Activated naive CD8-positive, alpha-beta T cell treated with anti-CD3 and anti-CD28 coated beads, Interleukin-2, amount 10 ng/mL, durations not matched to agents 7 days and 5 days (primary cell): ENCODE measurements around the gene NEDD4L. TPM values are rescaled to one million over a fixed set of nuclear protein-coding genes. Genes with fewer than 3 reads are reported as not detected.
A peak's percentile ranks its signal among the peaks of the same experiment; 100 is the strongest.

Experiments used
- ATAC-seq: fragments of 150-1000 bp; cut with Tn5 transposase; one replicate; pipeline ENCODE4 v1.10.0; 2021; ENCODE audit warnings: low read depth, moderate library complexity
- POLR2A ChIA-PET: fragments of 350-600 bp; sonication (Branson Sonifier 250); formaldehyde crosslinking; loops from one replicate; lab custom pipeline; 2021; ENCODE audit warnings: antibody characterized with exemption; lab: Charles Lee
- DNase-seq: peaks from one replicate; pipeline ENCODE4 v3.0.0; 2021
- H3K27ac Mint-ChIP-seq: one replicate; pipeline ENCODE4 v1.8.0; 2022; ENCODE audit warnings: mild to moderate bottlenecking, mixed read lengths
- H3K27me3 Mint-ChIP-seq: one replicate; pipeline ENCODE4 v1.8.0; 2022; ENCODE audit warnings: mild to moderate bottlenecking, moderate library complexity, mixed read lengths
- H3K36me3 Mint-ChIP-seq: one replicate; pipeline ENCODE4 v1.8.0; 2021; ENCODE audit warnings: mild to moderate bottlenecking, mixed read lengths
- H3K4me1 Mint-ChIP-seq: one replicate; pipeline ENCODE4 v1.8.0; 2021; ENCODE audit warnings: mixed read lengths
- H3K4me3 Mint-ChIP-seq: one replicate; pipeline ENCODE4 v1.8.0; 2022; ENCODE audit warnings: mild to moderate bottlenecking, moderate library complexity, mixed read lengths
- H3K9me3 Mint-ChIP-seq: one replicate; pipeline ENCODE4 v1.8.0; 2021; ENCODE audit warnings: mixed read lengths
- total RNA-seq, 2 experiments: library from RNA; stranded (reverse); gene quantifications; one replicate each; pipeline ENCODE4 v1.2.3, GENCODE V29; 2021

NEDD4L gene
- total RNA-seq, 2 experiments from 2014 or later = 4.4 to 7.4 TPM

DNA sequence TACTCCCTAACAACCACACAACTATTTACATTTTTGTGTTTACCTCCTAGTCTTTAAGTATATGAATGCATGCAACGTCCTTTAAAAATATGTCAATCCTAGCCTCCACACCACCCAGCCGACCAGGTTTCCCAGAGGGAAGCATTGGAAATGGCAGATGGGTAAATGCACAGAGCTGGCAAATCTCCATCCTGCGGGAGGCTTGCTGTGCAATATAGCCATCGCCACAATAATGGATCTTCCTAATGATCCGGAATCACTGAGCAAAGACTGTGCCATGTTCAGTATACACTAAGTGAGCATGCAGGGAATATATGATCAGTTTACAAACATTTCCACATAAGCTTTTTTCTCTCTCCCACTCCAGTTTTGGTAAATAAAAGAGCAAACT lies 131.8 kb downstream of the NEDD4L start:
- peaks cover 2% of the 10 kb centered on the region for H3K27me3 Mint-ChIP-seq
- no peaks in the 10 kb centered on the region for H3K9me3 Mint-ChIP-seq
- POLR2A ChIA-PET = no interaction called here
- no peak for DNase-seq
- H3K27ac Mint-ChIP-seq = no peak overlapping the region
- no peaks in the 10 kb centered on the region for H3K36me3 Mint-ChIP-seq
- H3K4me1 Mint-ChIP-seq = peaks cover 1% of the 10 kb centered on the region
- no peak for ATAC-seq
- no peak overlapping the region for H3K4me3 Mint-ChIP-seq

DNA sequence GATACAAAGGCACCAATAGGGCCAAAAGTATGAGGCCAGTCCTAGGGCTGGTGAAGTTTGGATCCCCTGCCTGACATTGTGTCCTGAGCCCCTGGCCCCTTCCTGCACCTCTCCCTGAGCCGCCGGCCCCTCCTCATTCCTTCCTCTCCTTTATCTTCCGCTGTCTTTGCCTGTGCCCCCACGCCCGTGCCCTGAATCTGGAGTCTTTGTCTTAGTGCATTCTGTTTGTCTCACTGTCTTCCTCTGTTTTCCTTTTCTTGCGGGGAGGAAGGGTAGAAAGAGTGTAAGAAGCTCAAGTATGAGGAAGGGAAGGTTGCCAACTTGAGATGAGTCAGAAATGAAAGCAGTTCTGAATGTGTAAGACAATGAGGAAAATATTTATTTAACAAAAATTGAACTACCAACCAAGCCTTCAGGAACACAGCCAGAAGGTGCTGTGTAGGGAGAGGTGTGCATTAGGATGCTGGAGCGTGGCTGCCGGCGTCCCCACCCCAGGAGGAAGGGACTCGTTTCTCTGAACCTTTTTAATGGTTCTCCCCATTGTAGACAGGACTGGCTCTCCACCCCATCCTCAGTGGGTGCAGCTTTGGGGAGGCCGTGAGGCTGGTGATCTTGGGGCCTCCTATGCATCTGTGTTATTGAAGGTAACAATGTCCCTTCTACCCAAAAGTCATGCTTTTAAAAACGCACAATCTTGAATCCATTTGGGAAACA lies 133.1 kb downstream of the NEDD4L start:
- Mint-ChIP-seq H3K4me1 (peaks cover 1% of the 10 kb centered on the region), H3K4me3 (no peak overlapping the region), H3K27me3 (peaks cover 2% of the 10 kb centered on the region), H3K27ac (no peak overlapping the region), H3K9me3 (no peaks in the 10 kb centered on the region), H3K36me3 (no peaks in the 10 kb centered on the region)
- POLR2A ChIA-PET = no interaction called here
- DNase-seq = no peak
- no peak for ATAC-seq

GRCh38 chr18:58177896-58178470 lies 134.0 kb downstream of the NEDD4L start:
- Mint-ChIP-seq H3K4me3 (no peak overlapping the region), H3K9me3 (no peaks in the 10 kb centered on the region), H3K27me3 (peaks cover 5% of the 10 kb centered on the region), H3K36me3 (no peaks in the 10 kb centered on the region), H3K4me1 (peaks cover 1% of the 10 kb centered on the region), H3K27ac (no peak overlapping the region)
- POLR2A ChIA-PET = no interaction called here
- DNase-seq = no peak
- ATAC-seq = no peak

DNA sequence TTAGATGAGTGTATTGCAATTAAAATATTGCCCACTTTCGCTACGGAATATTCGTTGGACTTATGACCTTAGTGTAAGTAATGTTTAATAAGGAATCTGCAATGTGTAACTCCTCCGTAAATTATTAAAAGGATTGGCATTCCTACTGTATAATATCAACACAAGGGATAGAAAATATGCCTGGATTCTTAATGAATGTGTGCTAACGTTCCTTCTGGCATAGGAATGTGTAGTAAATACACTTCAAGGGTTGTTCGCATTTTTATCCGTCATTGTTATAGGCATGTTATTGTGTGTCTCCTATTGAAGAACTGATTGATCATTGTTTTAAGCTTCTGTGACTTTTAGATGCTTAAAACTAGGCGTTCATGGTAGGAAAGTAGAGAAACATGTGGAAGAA lies 134.5 kb downstream of the NEDD4L start:
- POLR2A ChIA-PET = no interaction called here

DNA sequence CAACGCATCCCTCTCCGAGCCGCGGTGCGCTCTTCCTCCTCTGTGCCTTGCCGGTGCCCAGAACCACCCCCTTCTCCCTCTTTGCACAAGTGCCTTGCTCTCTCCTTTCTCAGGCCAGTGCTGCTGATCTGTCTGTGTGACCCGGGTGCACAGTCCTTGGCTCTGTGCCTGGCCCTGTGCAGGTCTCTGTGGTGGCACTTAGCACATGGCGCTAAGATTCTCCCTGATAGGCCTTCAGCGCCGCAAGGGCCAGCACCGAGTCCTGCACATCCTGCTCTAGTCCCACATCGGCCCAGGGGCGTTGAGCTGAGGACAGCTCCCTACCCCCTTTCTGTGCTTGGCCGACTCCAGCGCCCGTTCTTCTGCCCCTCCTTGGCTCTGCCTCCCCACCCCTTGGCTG lies 136.1 kb downstream of the NEDD4L start:
- Mint-ChIP-seq H3K27me3 (peaks cover 5% of the 10 kb centered on the region), H3K4me3 (no peak overlapping the region), H3K4me1 (peaks cover 1% of the 10 kb centered on the region), H3K27ac (no peak overlapping the region), H3K36me3 (no peaks in the 10 kb centered on the region), H3K9me3 (no peaks in the 10 kb centered on the region)
- POLR2A ChIA-PET = no interaction called here
- ATAC-seq (no peak), DNase-seq (no peak)

More for the DNA sequence above, 134.5 kb downstream of the NEDD4L start:
- Mint-ChIP-seq H3K27ac (no peak overlapping the region), H3K4me1 (peaks cover 1% of the 10 kb centered on the region), H3K9me3 (no peaks in the 10 kb centered on the region), H3K36me3 (no peaks in the 10 kb centered on the region), H3K27me3 (peaks cover 5% of the 10 kb centered on the region), H3K4me3 (no peak overlapping the region)
- no peak for ATAC-seq
- DNase-seq = no peak

- POLR2A ChIA-PET = no interaction called here
- H3K4me1 Mint-ChIP-seq = peaks cover 1% of the 10 kb centered on the region
Measured at GRCh38 chr18:58180738-58181353, 136.8 kb downstream of the NEDD4L start.

DNA sequence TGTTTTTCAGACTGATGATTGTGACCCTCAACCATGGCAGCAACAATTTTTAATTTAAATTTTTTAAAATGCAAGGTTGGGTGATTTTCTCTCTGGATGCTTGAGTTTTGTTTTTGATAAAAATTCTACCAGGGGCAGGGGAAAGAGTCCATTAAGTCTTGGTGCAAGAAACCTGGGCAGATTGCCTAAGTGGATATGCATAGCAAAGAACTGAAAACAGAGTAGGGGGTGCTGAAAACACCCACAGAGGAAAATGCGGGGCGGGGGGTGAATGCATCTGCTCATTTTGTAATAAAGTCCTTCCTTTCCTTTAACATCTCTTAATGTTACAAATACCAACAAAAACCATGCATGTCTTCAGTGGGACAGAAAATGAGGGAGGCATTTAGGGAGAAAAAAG lies 138.0 kb downstream of the NEDD4L start:
- DNase-seq (no peak), ATAC-seq (no peak)
- H3K27me3 Mint-ChIP-seq = peaks cover 5% of the 10 kb centered on the region
- no peak overlapping the region for H3K4me3 Mint-ChIP-seq
- H3K4me1 Mint-ChIP-seq = peaks cover 3% of the 10 kb centered on the region
- no peak overlapping the region for H3K27ac Mint-ChIP-seq
- H3K36me3 Mint-ChIP-seq = no peaks in the 10 kb centered on the region
- POLR2A ChIA-PET = interaction anchor here (0.6 kb wide), 1 partner anchor 10 kb away, joined by 6 read pairs; no protein-coding TSS in a partner anchor
- no peaks in the 10 kb centered on the region for H3K9me3 Mint-ChIP-seq

More at GRCh38 chr18:58180738-58181353, 136.8 kb downstream of the NEDD4L start:
- no peak overlapping the region for H3K27ac Mint-ChIP-seq
- no peaks in the 10 kb centered on the region for H3K36me3 Mint-ChIP-seq
- H3K4me3 Mint-ChIP-seq = no peak overlapping the region
- peak; percentile 46 for DNase-seq
- no peaks in the 10 kb centered on the region for H3K9me3 Mint-ChIP-seq
- peaks cover 5% of the 10 kb centered on the region for H3K27me3 Mint-ChIP-seq
- ATAC-seq = no peak

GRCh38 chr18:58183226-58183625 lies 139.2 kb downstream of the NEDD4L start:
- Mint-ChIP-seq H3K4me1 (peaks cover 1% of the 10 kb centered on the region), H3K27me3 (peaks cover 3% of the 10 kb centered on the region), H3K4me3 (no peak overlapping the region), H3K27ac (no peak overlapping the region), H3K36me3 (no peaks in the 10 kb centered on the region), H3K9me3 (no peaks in the 10 kb centered on the region)
- no peak for ATAC-seq
- POLR2A ChIA-PET = no interaction called here
- DNase-seq = no peak

DNA sequence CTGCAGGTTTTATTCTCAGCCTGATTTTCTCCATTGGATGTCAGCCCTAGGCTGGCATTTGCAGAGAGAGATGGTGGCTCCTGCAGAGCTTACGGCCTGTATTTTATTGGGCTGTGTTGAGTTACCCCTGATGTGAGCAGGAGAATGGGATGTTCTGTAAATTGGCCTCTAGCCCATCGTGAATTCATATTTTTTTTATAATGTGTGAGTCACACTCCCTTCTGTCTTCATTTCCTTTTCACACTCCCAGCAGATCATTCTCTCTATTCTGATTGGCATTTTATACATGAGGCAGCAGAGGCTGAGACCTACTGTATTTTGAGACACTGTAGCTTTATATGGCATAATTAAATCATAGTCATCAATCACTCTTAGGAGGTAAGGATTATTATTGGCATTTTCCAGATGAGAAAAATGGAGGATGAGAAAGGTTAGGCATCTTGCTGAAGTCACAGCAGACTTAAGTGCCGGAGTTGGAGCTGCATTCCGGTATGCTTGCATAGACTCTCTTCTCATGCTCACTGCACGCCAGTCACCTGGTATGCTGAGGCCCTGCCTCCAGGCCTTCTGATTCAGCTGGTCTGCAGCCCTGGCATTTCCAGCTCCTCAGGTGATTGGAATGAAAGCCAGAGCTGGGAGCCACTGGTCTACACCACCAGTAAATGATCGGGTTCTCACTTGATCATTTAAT lies 142.4 kb downstream of the NEDD4L start:
- POLR2A ChIA-PET = no interaction called here
- no peak overlapping the region for H3K4me3 Mint-ChIP-seq
- peaks cover 8% of the 10 kb centered on the region for H3K27me3 Mint-ChIP-seq
- no peaks in the 10 kb centered on the region for H3K9me3 Mint-ChIP-seq
- no peaks in the 10 kb centered on the region for H3K36me3 Mint-ChIP-seq
- DNase-seq = no peak
- H3K27ac Mint-ChIP-seq = no peak overlapping the region
- peaks cover 1% of the 10 kb centered on the region for H3K4me1 Mint-ChIP-seq
- ATAC-seq = no peak

- POLR2A ChIA-PET = no interaction called here
- H3K4me1 Mint-ChIP-seq = peaks cover 1% of the 10 kb centered on the region
- H3K27me3 Mint-ChIP-seq = peaks cover 7% of the 10 kb centered on the region
- H3K9me3 Mint-ChIP-seq = no peaks in the 10 kb centered on the region
- no peak overlapping the region for H3K27ac Mint-ChIP-seq
- H3K4me3 Mint-ChIP-seq = no peak overlapping the region
- no peaks in the 10 kb centered on the region for H3K36me3 Mint-ChIP-seq
- ATAC-seq (no peak), DNase-seq (no peak)
Measured at GRCh38 chr18:58187674-58188073, 143.6 kb downstream of the NEDD4L start.

DNA sequence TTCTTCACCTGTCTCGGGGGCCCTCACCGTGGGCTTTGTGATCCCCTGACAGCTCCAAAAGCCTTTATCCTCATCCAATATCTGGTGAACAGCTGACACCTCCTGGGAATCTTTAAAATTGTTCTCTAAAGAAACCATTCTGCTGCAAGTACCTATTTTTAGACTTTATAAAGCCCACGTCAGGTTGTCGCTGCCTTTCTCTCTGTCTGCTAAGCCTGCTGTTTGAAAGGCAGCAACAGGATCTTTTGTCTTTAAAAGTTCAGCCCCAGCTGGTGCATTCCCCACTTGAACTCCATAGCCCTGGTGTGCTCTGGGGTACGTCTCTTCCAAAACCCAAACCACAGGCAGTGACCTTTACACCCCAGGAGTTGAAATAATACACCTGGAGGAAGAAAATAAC lies 145.0 kb downstream of the NEDD4L start:
- Mint-ChIP-seq H3K27ac (no peak overlapping the region), H3K4me1 (peaks cover 1% of the 10 kb centered on the region), H3K9me3 (no peaks in the 10 kb centered on the region), H3K27me3 (peaks cover 12% of the 10 kb centered on the region), H3K36me3 (no peaks in the 10 kb centered on the region), H3K4me3 (no peak overlapping the region)
- POLR2A ChIA-PET = no interaction called here
- no peak for ATAC-seq
- DNase-seq = no peak

- POLR2A ChIA-PET = no interaction called here
- ATAC-seq = no peak
- H3K27me3 Mint-ChIP-seq = peaks cover 15% of the 10 kb centered on the region
- H3K4me3 Mint-ChIP-seq = no peak overlapping the region
- no peak overlapping the region for H3K27ac Mint-ChIP-seq
- no peak for DNase-seq
- no peaks in the 10 kb centered on the region for H3K36me3 Mint-ChIP-seq
- no peaks in the 10 kb centered on the region for H3K9me3 Mint-ChIP-seq
- H3K4me1 Mint-ChIP-seq = peaks cover 10% of the 10 kb centered on the region
Measured at GRCh38 chr18:58190842-58191530, 147.0 kb downstream of the NEDD4L start.

GRCh38 chr18:58191626-58192025 lies 147.6 kb downstream of the NEDD4L start:
- H3K36me3 Mint-ChIP-seq = no peaks in the 10 kb centered on the region
- peaks cover 11% of the 10 kb centered on the region for H3K4me1 Mint-ChIP-seq
- no peak overlapping the region for H3K27ac Mint-ChIP-seq
- POLR2A ChIA-PET = no interaction called here
- peaks cover 15% of the 10 kb centered on the region for H3K27me3 Mint-ChIP-seq
- DNase-seq = no peak
- no peak overlapping the region for H3K4me3 Mint-ChIP-seq
- no peak for ATAC-seq
- no peaks in the 10 kb centered on the region for H3K9me3 Mint-ChIP-seq
